GM21381 (cell line): ENCODE data around the gene HGD.
"Not testable (repeated sequence)": the region's sequence is repeated elsewhere in the genome, so short reads cannot be mapped to it uniquely, and the experiment has no call there.

Source experiments
- ATAC-seq: cut with Tn5 transposase; IDR thresholded peaks from one replicate; pipeline ENCODE4 v1.9.1; 2021; ENCODE audit warnings: mild to moderate bottlenecking, moderate library complexity; ENCODE audit not compliant: unreplicated experiment

HGD gene

GRCh38 chr3:120641696-120642246 is 40.3 kb downstream of the HGD start:
- no peak for ATAC-seq

GRCh38 chr3:120640231-120640630 is 41.8 kb downstream of the HGD start:
- no peak for ATAC-seq

- not testable (repeated sequence) for ATAC-seq
These were observed 43.2 kb downstream of the HGD start for GRCh38 chr3:120638820-120639219.

- ATAC-seq = no peak
These were observed 44.0 kb downstream of the HGD start for GRCh38 chr3:120637851-120638559.

GRCh38 chr3:120636795-120637401 is 45.1 kb downstream of the HGD start:
- ATAC-seq = no peak

GRCh38 chr3:120634539-120634938 is 47.5 kb downstream of the HGD start:
- ATAC-seq = no peak

- no peak for ATAC-seq
These were observed 56.9 kb downstream of the HGD start for GRCh38 chr3:120625159-120625586.

GRCh38 chr3:120623727-120624093 is 58.3 kb downstream of the HGD start:
- no peak for ATAC-seq

- ATAC-seq = no peak
These were observed 58.9 kb downstream of the HGD start for GRCh38 chr3:120622870-120623726.

GRCh38 chr3:120622457-120622856 is 59.6 kb downstream of the HGD start:
- ATAC-seq = no peak

GRCh38 chr3:120616745-120617144 is 65.3 kb downstream of the HGD start:
- ATAC-seq = not testable (repeated sequence)

GRCh38 chr3:120615847-120616609 is 66.0 kb downstream of the HGD start:
- no peak for ATAC-seq

- no peak for ATAC-seq
These were observed 67.3 kb downstream of the HGD start for GRCh38 chr3:120614765-120615164.

- no peak for ATAC-seq
These were observed 73.5 kb downstream of the HGD start for GRCh38 chr3:120608506-120608905.

GRCh38 chr3:120604784-120605183 is 77.3 kb downstream of the HGD start:
- ATAC-seq = no peak

GRCh38 chr3:120604382-120604781 is 77.7 kb downstream of the HGD start:
- ATAC-seq = no peak

GRCh38 chr3:120602682-120603081 is 79.4 kb downstream of the HGD start:
- no peak for ATAC-seq

GRCh38 chr3:120601554-120601953 is 80.5 kb downstream of the HGD start:
- ATAC-seq = no peak

- no peak for ATAC-seq
These were observed 82.8 kb downstream of the HGD start for GRCh38 chr3:120599211-120599610.

- ATAC-seq = peak; percentile 40
These were observed 84.5 kb downstream of the HGD start for GRCh38 chr3:120597445-120598049.
